Neutrophil (primary cell): ENCODE data around the gene ABL2.

ENCODE experiments used
- H3K27ac ChIP-seq: fragments of 200-600 bp; sonication (generic); 2 replicates; pipeline ENCODE4 v1.5.1; 2016; ENCODE audit warnings: mild to moderate bottlenecking, moderate library complexity
- H3K27me3 ChIP-seq: fragments of 200-600 bp; sonication (generic); 2 replicates; pipeline ENCODE4 v1.6.0; 2016; ENCODE audit warnings: mild to moderate bottlenecking
- H3K36me3 ChIP-seq: fragments of 200-600 bp; sonication (generic); 2 replicates; pipeline ENCODE4 v1.5.1; 2017
- H3K4me1 ChIP-seq, 2 experiments: fragments of 200-600 bp in 1 of 2; sonication (generic) in 1 of 2; 1 replicate in 1 of 2; 2 replicates in 1 of 2; pipeline versions ENCODE4 v1.5.1 to v1.6.1; 2013 to 2016; ENCODE audit warnings: low read depth in 1 of 2, low read length in 1 of 2, mild to moderate bottlenecking in 1 of 2, moderate library complexity in 1 of 2; ENCODE audit not compliant: control insufficient read depth in 1 of 2, insufficient read depth in 1 of 2
- H3K4me3 ChIP-seq, 2 experiments: fragments of 200-600 bp in 1 of 2; sonication (generic) in 1 of 2; 1 replicate in 1 of 2; 2 replicates in 1 of 2; pipeline ENCODE4 v1.5.1; 2013 to 2016; ENCODE audit warnings: low read depth in 1 of 2, low read length in 1 of 2, mild to moderate bottlenecking in 1 of 2, moderate library complexity in 1 of 2
- H3K9me3 ChIP-seq: fragments of 200-600 bp; sonication (generic); 2 replicates; pipeline ENCODE4 v1.5.1; 2016
- CTCF ChIP-seq: fragments of 200-600 bp; sonication (generic); IDR thresholded peaks from 2 replicates; pipeline ENCODE4 v1.5.1; 2016; ENCODE audit warnings: antibody characterized with exemption

Gene ABL2

GRCh38 chr1:179167418-179167777, 62.1 kb downstream of the ABL2 start:
- no peak for TF ChIP-seq CTCF
- Histone ChIP-seq H3K36me3 (no peaks in the 10 kb centered on the region), H3K9me3 (no peaks in the 10 kb centered on the region)

GRCh38 chr1:179166663-179167417, 62.6 kb downstream of the ABL2 start:
- Histone ChIP-seq H3K36me3 (no peaks in the 10 kb centered on the region), H3K27ac (no peak overlapping the region), H3K27me3 (no peaks in the 10 kb centered on the region), H3K4me1 (no peaks in the 10 kb centered on the region), H3K9me3 (no peaks in the 10 kb centered on the region), H3K4me3 (no peak overlapping the region)
- TF ChIP-seq CTCF, result no peak

More at GRCh38 chr1:179167418-179167777, 62.1 kb downstream of the ABL2 start:
- H3K27me3 ChIP-seq, result no peaks in the 10 kb centered on the region
- no peak overlapping the region for H3K4me3 ChIP-seq
- H3K27ac ChIP-seq, result no peak overlapping the region
- no peaks in the 10 kb centered on the region for H3K4me1 ChIP-seq

- H3K27ac ChIP-seq, result no peak overlapping the region
- no peaks in the 10 kb centered on the region for H3K4me1 ChIP-seq
- no peaks in the 10 kb centered on the region for H3K27me3 ChIP-seq
- no peak overlapping the region for H3K4me3 ChIP-seq
- H3K9me3 ChIP-seq, result no peaks in the 10 kb centered on the region
- no peaks in the 10 kb centered on the region for H3K36me3 ChIP-seq
- no peak for TF ChIP-seq CTCF
Measured at GRCh38 chr1:179164494-179164893, 65.0 kb downstream of the ABL2 start.

- H3K27ac ChIP-seq, result no peak overlapping the region
- no peaks in the 10 kb centered on the region for H3K9me3 ChIP-seq
- H3K4me1 ChIP-seq, result no peaks in the 10 kb centered on the region
- H3K4me3 ChIP-seq, result no peak overlapping the region
- no peaks in the 10 kb centered on the region for H3K36me3 ChIP-seq
- TF ChIP-seq CTCF, result no peak
- H3K27me3 ChIP-seq, result no peaks in the 10 kb centered on the region
Measured at GRCh38 chr1:179156708-179157107, 72.8 kb downstream of the ABL2 start.

- Histone ChIP-seq H3K36me3 (no peaks in the 10 kb centered on the region), H3K4me1 (no peaks in the 10 kb centered on the region), H3K4me3 (no peak overlapping the region), H3K9me3 (no peaks in the 10 kb centered on the region), H3K27me3 (no peaks in the 10 kb centered on the region), H3K27ac (no peak overlapping the region)
- TF ChIP-seq CTCF, result no peak
Measured at GRCh38 chr1:179156026-179156425, 73.5 kb downstream of the ABL2 start.
